Measurements from ENCODE around the gene BOK.

- TF ChIP-seq, protein P1, sequence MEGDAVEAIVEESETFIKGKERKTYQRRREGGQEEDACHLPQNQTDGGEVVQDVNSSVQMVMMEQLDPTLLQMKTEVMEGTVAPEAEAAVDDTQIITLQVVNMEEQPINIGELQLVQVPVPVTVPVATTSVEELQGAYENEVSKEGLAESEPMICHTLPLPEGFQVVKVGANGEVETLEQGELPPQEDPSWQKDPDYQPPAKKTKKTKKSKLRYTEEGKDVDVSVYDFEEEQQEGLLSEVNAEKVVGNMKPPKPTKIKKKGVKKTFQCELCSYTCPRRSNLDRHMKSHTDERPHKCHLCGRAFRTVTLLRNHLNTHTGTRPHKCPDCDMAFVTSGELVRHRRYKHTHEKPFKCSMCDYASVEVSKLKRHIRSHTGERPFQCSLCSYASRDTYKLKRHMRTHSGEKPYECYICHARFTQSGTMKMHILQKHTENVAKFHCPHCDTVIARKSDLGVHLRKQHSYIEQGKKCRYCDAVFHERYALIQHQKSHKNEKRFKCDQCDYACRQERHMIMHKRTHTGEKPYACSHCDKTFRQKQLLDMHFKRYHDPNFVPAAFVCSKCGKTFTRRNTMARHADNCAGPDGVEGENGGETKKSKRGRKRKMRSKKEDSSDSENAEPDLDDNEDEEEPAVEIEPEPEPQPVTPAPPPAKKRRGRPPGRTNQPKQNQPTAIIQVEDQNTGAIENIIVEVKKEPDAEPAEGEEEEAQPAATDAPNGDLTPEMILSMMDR (conservative IDR thresholded peaks at IDR 0.05; ENCODE audit: low read length): no peak
- no peak for TF ChIP-seq EZH2phosphoT487 (IDR thresholded peaks at IDR 0.05; ENCODE audit: borderline replicate concordance)
These were observed 17.7 kb downstream of the BOK start for GRCh38 chr2:241576293-241576654.
